Neural cell (in vitro differentiated cells): ENCODE results near the gene CPSF7. TPM values are rescaled to one million over a fixed set of nuclear protein-coding genes. Genes with fewer than 3 reads are reported as not detected.

Experiments
- H2AFZ ChIP-seq: fragments of 200-600, 300-800 bp; sonication (generic), shearing (Covaris generic); 2 replicates; pipeline ENCODE4 v1.6.0; 2014; ENCODE audit warnings: low read depth, mild to moderate bottlenecking, antibody characterized with exemption, low read length, moderate library complexity
- H3F3A ChIP-seq: fragments of 200-600 bp; shearing (Covaris generic); 2 replicates; pipeline ENCODE4 v1.6.1; 2016; ENCODE audit warnings: mild to moderate bottlenecking, moderate library complexity, mixed read lengths, antibody characterized with exemption, low read length; ENCODE audit not compliant: insufficient read depth, poor library complexity, severe bottlenecking
- H3K27ac ChIP-seq: fragments of 200-600, 300-800 bp; sonication (generic), shearing (Covaris generic); 2 replicates; pipeline ENCODE4 v1.5.1; 2014; ENCODE audit warnings: mild to moderate bottlenecking, low read length, moderate library complexity
- H3K27me3 ChIP-seq: fragments of 300-800, 200-600 bp; sonication (generic), shearing (Covaris generic); 2 replicates; pipeline ENCODE4 v1.6.0; 2014; ENCODE audit warnings: mild to moderate bottlenecking, low read depth, low read length, moderate library complexity; ENCODE audit not compliant: insufficient read depth
- H3K36me3 ChIP-seq: fragments of 300-800, 200-600 bp; sonication (generic), shearing (Covaris generic); 2 replicates; pipeline ENCODE4 v1.5.1; 2014; ENCODE audit warnings: mild to moderate bottlenecking, antibody characterized with exemption, low read length, moderate library complexity; ENCODE audit not compliant: insufficient read depth
- H3K4me2 ChIP-seq: fragments of 300-800, 200-600 bp; sonication (generic), shearing (Covaris generic); 2 replicates; pipeline ENCODE4 v1.6.0; 2014; ENCODE audit warnings: mild to moderate bottlenecking, low read length
- H3K4me3 ChIP-seq: fragments of 300-800, 200-600 bp; sonication (generic), shearing (Covaris generic); 2 replicates; pipeline ENCODE4 v1.5.1; 2014; ENCODE audit warnings: mild to moderate bottlenecking, low read length, moderate library complexity
- H3K79me2 ChIP-seq: fragments of 200-600 bp; shearing (Covaris generic); replicated peaks from 2 replicates; pipeline ENCODE4 v1.6.0; 2014; ENCODE audit warnings: mild to moderate bottlenecking, low read length, moderate library complexity; ENCODE audit not compliant: insufficient read depth
- H3K9ac ChIP-seq: fragments of 300-800, 200-600 bp; sonication (generic), shearing (Covaris generic); 2 replicates; pipeline ENCODE4 v1.6.1; 2016; ENCODE audit warnings: mild to moderate bottlenecking, low read length, mixed read lengths
- H3K9me2 ChIP-seq: fragments of 200-600 bp; shearing (Covaris generic); 2 replicates; pipeline ENCODE4 v1.6.1; 2016; ENCODE audit warnings: mild to moderate bottlenecking, low read length, mixed read lengths; ENCODE audit not compliant: insufficient read depth
- H3K9me3 ChIP-seq: fragments of 200-600, 300-800 bp; sonication (generic), shearing (Covaris generic); 2 replicates; pipeline ENCODE4 v1.6.1; 2016; ENCODE audit warnings: mild to moderate bottlenecking, mixed run types, low read length, moderate library complexity, mixed read lengths
- H4K20me1 ChIP-seq: fragments of 200-600 bp; shearing (Covaris generic); 2 replicates; pipeline ENCODE4 v1.6.1; 2016; ENCODE audit warnings: mild to moderate bottlenecking, mixed run types; ENCODE audit not compliant: insufficient read depth
- CTCF ChIP-seq: fragments of 450-650 bp; IDR thresholded peaks from 2 replicates; pipeline ENCODE4 v1.5.1; 2014; ENCODE audit warnings: antibody characterized with exemption, mild to moderate bottlenecking, moderate library complexity; ENCODE audit not compliant: poor library complexity, severe bottlenecking
- EP300 ChIP-seq: fragments of 450-650 bp; conservative IDR thresholded peaks from 2 replicates; pipeline ENCODE4 v1.6.1; 2014; ENCODE audit warnings: antibody characterized with exemption, mild to moderate bottlenecking, moderate library complexity; ENCODE audit not compliant: poor library complexity, severe bottlenecking
- EZH2 ChIP-seq: fragments of 200-600, 300-800 bp; shearing (Covaris generic), sonication (generic); IDR thresholded peaks from 2 replicates; pipeline ENCODE4 v1.6.1; 2014; ENCODE audit warnings: antibody characterized with exemption, low read length, borderline replicate concordance, mild to moderate bottlenecking; ENCODE audit not compliant: insufficient read depth, poor library complexity, severe bottlenecking
- MXI1 ChIP-seq: fragments of 450-650 bp; conservative IDR thresholded peaks from 2 replicates; pipeline ENCODE4 v1.6.1; 2014; ENCODE audit warnings: antibody characterized with exemption, mild to moderate bottlenecking; ENCODE audit not compliant: poor library complexity, severe bottlenecking
- POLR2AphosphoS5 ChIP-seq: IDR thresholded peaks from 2 replicates; pipeline ENCODE4 v1.6.1; 2012
- RAD21 ChIP-seq: fragments of 450-650 bp; conservative IDR thresholded peaks from 2 replicates; pipeline ENCODE4 v1.6.1; 2014; ENCODE audit warnings: antibody characterized with exemption, mild to moderate bottlenecking, moderate library complexity
- REST ChIP-seq: IDR thresholded peaks from 2 replicates; pipeline ENCODE4 v1.6.1; 2012; ENCODE audit warnings: borderline replicate concordance
- SMC3 ChIP-seq: fragments of 450-650 bp; conservative IDR thresholded peaks from 2 replicates; pipeline ENCODE4 v1.6.1; 2014; ENCODE audit warnings: antibody characterized with exemption, mild to moderate bottlenecking, moderate library complexity; ENCODE audit not compliant: poor library complexity
- TAF1 ChIP-seq: IDR thresholded peaks from 2 replicates; pipeline ENCODE4 v1.6.1; 2012; ENCODE audit warnings: low read depth
- polyA plus RNA-seq: library from polyadenylated mRNA; depleted of rRNA; stranded (reverse); fragments of >200 nt; gene quantifications from 2 replicates; pipeline ENCODE4 v1.2.3, GENCODE V29; 2014

Gene CPSF7
- polyA plus RNA-seq, 1 donor from 2014 or later, result 80.2 TPM

- no peak for TF ChIP-seq REST
- TF ChIP-seq TAF1, result no peak
Measured at GRCh38 chr11:61476371-61476770, 46.6 kb upstream of the CPSF7 start (continued).

GRCh38 chr11:61475433-61475832 lies 45.7 kb upstream of the CPSF7 start:
- no peaks in the 10 kb centered on the region for H3K9me3 ChIP-seq
- H3K4me3 ChIP-seq, result no peak overlapping the region
- no peaks in the 10 kb centered on the region for H3K36me3 ChIP-seq
- no peaks in the 10 kb centered on the region for H4K20me1 ChIP-seq
- H3K27me3 ChIP-seq, result no peaks in the 10 kb centered on the region
- H2AFZ ChIP-seq, result no peak overlapping the region
- H3F3A ChIP-seq, result peaks cover 1% of the 10 kb centered on the region
- H3K79me2 ChIP-seq, result no peaks in the 10 kb centered on the region
- TF ChIP-seq CTCF, result no peak
- TF ChIP-seq RAD21, result no peak
- TF ChIP-seq EZH2, result no peak
- TF ChIP-seq EP300, result no peak
- TF ChIP-seq POLR2AphosphoS5, result no peak
- no peak for TF ChIP-seq SMC3
- no peak for TF ChIP-seq MXI1
- TF ChIP-seq REST, result no peak
- H3K9me2 ChIP-seq, result no peaks in the 10 kb centered on the region
- H3K9ac ChIP-seq, result no peak overlapping the region
- no peak overlapping the region for H3K4me2 ChIP-seq
- no peak overlapping the region for H3K27ac ChIP-seq
